ENCODE results near the gene BMPR1A. TPM values are rescaled to one million over a fixed set of nuclear protein-coding genes. Genes with fewer than 3 reads are reported as not detected.

The BMPR1A gene
- total RNA-seq, 4 donors from 2014 or later: 72.7 to 89.5 (median 84.2) TPM

- no peak for DNase-seq
- Histone ChIP-seq H3K9me3 (no peaks in the 10 kb centered on the region), H3K27me3 (no peaks in the 10 kb centered on the region), H3K4me3 (replicated peaks in 1 of 3) (no peak overlapping the region), H3K27ac (no peak overlapping the region), H3K36me3 (no peaks in the 10 kb centered on the region), H3K4me1 (peaks cover 34 to 50% of the 10 kb centered on the region in 2 donors)
- TF ChIP-seq CTCF (IDR thresholded peaks at IDR 0.05) (no peak), POLR2A (IDR thresholded peaks at IDR 0.05) (no peak)
- intact Hi-C loops (cut with DNase I): no loop called here
- 90 to 92% methylated on average over 6 of the region's 6 CpGs for WGBS, 2 donors
Observed at GRCh38 chr10:86773498-86773897, 17.1 kb downstream of the BMPR1A start.

DNA sequence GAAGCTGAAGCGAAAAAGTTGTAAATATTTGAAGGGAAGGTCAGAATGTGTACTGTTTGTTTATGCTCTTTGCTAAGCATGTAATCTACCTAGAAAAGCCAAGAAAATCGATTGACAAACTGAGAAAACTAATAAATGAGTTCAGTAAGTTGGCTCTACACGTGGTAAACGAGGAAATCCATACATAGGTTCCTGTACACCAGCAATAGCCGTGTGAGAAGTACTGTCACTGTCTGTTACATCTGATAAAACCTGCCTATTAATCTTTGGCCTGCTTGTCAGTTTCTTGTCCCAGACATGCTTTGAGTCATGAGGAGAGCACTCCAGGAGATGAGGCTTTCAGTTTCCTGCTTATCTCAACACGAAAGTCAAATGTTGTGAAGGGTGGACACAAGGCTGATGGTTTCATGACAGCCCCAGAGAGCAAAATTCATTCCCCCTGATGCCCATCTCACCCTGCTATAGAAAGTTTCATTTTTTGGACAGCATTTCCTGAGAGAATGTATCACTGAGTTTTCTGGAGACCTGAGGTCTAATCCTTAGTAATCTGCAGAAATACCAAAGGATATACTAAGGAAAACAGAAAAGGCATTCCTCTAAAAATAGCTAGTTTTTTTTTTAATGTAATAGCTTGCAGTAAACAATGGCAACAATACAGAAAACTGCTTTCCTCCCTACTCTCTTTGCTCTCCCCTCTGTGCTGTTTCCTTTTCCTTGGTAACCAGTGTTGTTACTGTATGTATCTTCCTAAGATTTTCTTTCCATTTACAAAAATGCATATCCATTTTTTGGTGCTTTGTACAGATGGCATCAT is 18.8 kb downstream of the BMPR1A start:
- H3K27ac ChIP-seq: peak overlapping the region in 1 of 3 donors; percentile 30
- WGBS, 2 donors: 60% methylated on average over 6 of the region's 6 CpGs
- intact Hi-C loops (cut with DNase I): no loop called here

DNA sequence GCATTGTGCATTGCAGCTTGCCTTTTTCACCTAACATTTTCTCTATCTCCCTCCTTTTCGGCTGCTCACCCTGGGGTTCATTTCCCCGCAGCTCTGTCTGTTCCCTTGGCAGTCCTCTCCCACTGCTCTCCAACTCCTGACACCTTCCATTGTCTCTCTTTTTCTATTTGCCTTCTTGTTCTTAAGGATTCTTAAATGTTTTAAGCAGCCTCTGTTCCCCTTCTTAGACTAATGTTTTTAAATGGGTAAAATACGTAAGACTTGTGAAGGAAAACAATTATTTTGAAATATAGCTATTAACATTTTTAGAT is 19.4 kb downstream of the BMPR1A start:
- no peaks in the 10 kb centered on the region for H3K9me3 ChIP-seq
- TF ChIP-seq CTCF (IDR thresholded peaks at IDR 0.05) (no peak), POLR2A (IDR thresholded peaks at IDR 0.05) (no peak)
- DNase-seq: no peak
- H3K27me3 ChIP-seq: no peaks in the 10 kb centered on the region
- H3K4me3 ChIP-seq (replicated peaks in 1 of 3): no peak overlapping the region
- 83 to 86% methylated on average over 3 of the region's 3 CpGs for WGBS, 2 donors
- intact Hi-C loops (cut with DNase I): no loop called here
- H3K27ac ChIP-seq: peak overlapping the region in 1 of 3 donors; percentile 30
- H3K36me3 ChIP-seq: no peaks in the 10 kb centered on the region
- peaks cover 30 to 41% of the 10 kb centered on the region in 2 donors for H3K4me1 ChIP-seq

More for the DNA sequence above, 18.8 kb downstream of the BMPR1A start:
- no peaks in the 10 kb centered on the region for H3K9me3 ChIP-seq
- no peak overlapping the region for H3K4me3 ChIP-seq (replicated peaks in 1 of 3)
- H3K27me3 ChIP-seq: no peaks in the 10 kb centered on the region
- peaks cover 32 to 46% of the 10 kb centered on the region in 2 donors for H3K4me1 ChIP-seq
- no peaks in the 10 kb centered on the region for H3K36me3 ChIP-seq
- no peak for TF ChIP-seq CTCF (IDR thresholded peaks at IDR 0.05)
- TF ChIP-seq POLR2A (IDR thresholded peaks at IDR 0.05): no peak
- no peak for DNase-seq

DNA sequence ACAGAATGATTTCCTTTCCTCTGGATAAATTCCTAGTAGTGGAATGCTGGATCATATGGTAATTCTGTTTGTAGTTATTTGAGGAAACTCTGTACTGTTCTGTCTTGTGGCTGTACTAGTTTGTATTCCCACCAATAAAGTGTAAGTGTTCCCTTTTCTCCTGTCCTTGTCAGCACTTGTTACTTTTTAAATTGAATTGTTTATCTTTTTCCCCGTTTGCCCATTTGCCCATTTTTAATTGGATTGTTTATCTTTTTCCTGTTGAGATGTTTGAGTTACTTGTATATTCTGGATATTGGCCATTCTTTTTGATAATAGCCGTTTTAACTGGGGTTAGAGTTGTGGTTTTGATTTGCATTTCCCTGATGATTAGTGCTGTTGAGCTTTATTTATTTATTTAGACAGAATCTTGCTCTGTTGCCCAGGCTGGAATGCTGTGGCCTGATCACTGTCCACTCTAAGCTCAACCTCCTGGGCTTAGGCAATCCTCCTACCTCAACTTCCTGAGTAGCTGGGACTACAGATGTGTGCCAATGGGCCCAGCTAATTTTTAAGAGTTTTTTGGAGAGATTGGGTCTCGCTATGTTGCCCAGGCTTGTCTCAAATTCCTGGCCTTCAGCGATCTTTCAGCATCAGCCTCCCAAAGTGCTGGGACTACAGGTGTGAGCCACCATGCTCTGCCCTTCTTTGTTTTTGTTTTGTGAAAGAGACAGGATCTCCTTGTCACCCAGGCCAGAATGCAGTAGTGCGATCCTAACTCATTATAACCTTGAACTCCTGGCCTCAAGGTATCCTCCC is 23.0 kb downstream of the BMPR1A start:
- H3K36me3 ChIP-seq: no peaks in the 10 kb centered on the region
- 76 to 77% methylated on average over 5 of the region's 5 CpGs for WGBS, 2 donors
- H3K4me1 ChIP-seq: peaks cover 35 to 49% of the 10 kb centered on the region in 2 donors
- no peak overlapping the region for H3K4me3 ChIP-seq (replicated peaks in 1 of 3)
- DNase-seq: no peak
- intact Hi-C loops (cut with DNase I): no loop called here
- H3K9me3 ChIP-seq: no peaks in the 10 kb centered on the region
- H3K27me3 ChIP-seq: no peaks in the 10 kb centered on the region
- H3K27ac ChIP-seq: peak overlapping the region in 2 of 3 donors; percentile 19 to 35
- TF ChIP-seq CTCF (IDR thresholded peaks at IDR 0.05): no peak
- TF ChIP-seq POLR2A (IDR thresholded peaks at IDR 0.05): no peak
